Neuronal stem cell (in vitro differentiated cells): ENCODE measurements around the gene MLLT10.

Experiments
- DNase-seq: peaks from one replicate; pipeline ENCODE4 v3.0.0-alpha.2; 2013; ENCODE audit warnings: low spot score
- H2AFZ ChIP-seq: one replicate; pipeline ENCODE4 v1.6.1; 2013; ENCODE audit warnings: mild to moderate bottlenecking, low read length, inconsistent platforms
- H2AK5ac ChIP-seq: 2 replicates; pipeline ENCODE4 v1.6.1; 2013; ENCODE audit warnings: low read depth, mild to moderate bottlenecking, inconsistent platforms, low read length, moderate library complexity, mixed read lengths
- H2BK120ac ChIP-seq: 2 replicates; pipeline ENCODE4 v1.6.1; 2013; ENCODE audit warnings: low read depth, mild to moderate bottlenecking, inconsistent platforms, low read length, moderate library complexity, mixed read lengths
- H2BK12ac ChIP-seq: one replicate; pipeline ENCODE4 v1.6.1; 2013; ENCODE audit warnings: low read length, inconsistent platforms
- H2BK15ac ChIP-seq: 2 replicates; pipeline ENCODE4 v1.6.1; 2013; ENCODE audit warnings: mild to moderate bottlenecking, low read length, inconsistent platforms, mixed read lengths
- H2BK5ac ChIP-seq: one replicate; pipeline ENCODE4 v1.6.1; 2013; ENCODE audit warnings: inconsistent platforms, mild to moderate bottlenecking, low read length, moderate library complexity
- H3K14ac ChIP-seq: one replicate; pipeline ENCODE4 v1.6.1; 2013; ENCODE audit warnings: low read length, inconsistent platforms
- H3K18ac ChIP-seq: 2 replicates; pipeline ENCODE4 v1.6.1; 2013; ENCODE audit warnings: low read length, inconsistent platforms
- H3K23ac ChIP-seq: 2 replicates; pipeline ENCODE4 v1.6.1; 2013; ENCODE audit warnings: low read depth, mild to moderate bottlenecking, mixed read lengths, low read length, inconsistent platforms; ENCODE audit not compliant: poor library complexity
- H3K27ac ChIP-seq: replicated peaks from 3 replicates; pipeline ENCODE4 v1.5.1; 2013; ENCODE audit warnings: low read length, inconsistent platforms
- H3K27me3 ChIP-seq, 3 experiments: 2 replicates each; pipeline ENCODE4 v1.6.1; 2013; ENCODE audit warnings: low read length in 3 of 3, mild to moderate bottlenecking in 2 of 3, inconsistent platforms in 1 of 3, low read depth in 1 of 3, mixed read lengths in 1 of 3, moderate library complexity in 1 of 3; ENCODE audit not compliant: control insufficient read depth in 3 of 3, insufficient read depth in 3 of 3
- H3K36me3 ChIP-seq, 2 donors: replicated peaks in 1 of 2; 2 replicates each; pipeline ENCODE4 v1.6.1; 2013; ENCODE audit warnings: low read length in 2 of 2; ENCODE audit not compliant: control insufficient read depth in 2 of 2, insufficient read depth in 2 of 2
- H3K4ac ChIP-seq: 2 replicates; pipeline ENCODE4 v1.6.1; 2013; ENCODE audit warnings: inconsistent platforms, mild to moderate bottlenecking, low read length, moderate library complexity
- H3K4me1 ChIP-seq, 2 donors: 1 replicate in 1 of 2; 2 replicates in 1 of 2; pipeline ENCODE4 v1.6.1; 2013; ENCODE audit warnings: low read length in 2 of 2, low read depth in 1 of 2; ENCODE audit not compliant: control insufficient read depth in 2 of 2, insufficient read depth in 1 of 2
- H3K4me2 ChIP-seq: one replicate; pipeline ENCODE4 v1.6.1; 2013; ENCODE audit warnings: mild to moderate bottlenecking, low read length, inconsistent platforms; ENCODE audit not compliant: insufficient read depth, poor library complexity, severe bottlenecking
- H3K4me3 ChIP-seq, 2 donors: 2 replicates each; pipeline ENCODE4 v1.5.1; 2013; ENCODE audit warnings: low read length in 2 of 2, mild to moderate bottlenecking in 2 of 2, inconsistent platforms in 1 of 2, moderate library complexity in 1 of 2
- H3K79me1 ChIP-seq: one replicate; pipeline ENCODE4 v1.6.1; 2013; ENCODE audit warnings: low read depth, mild to moderate bottlenecking, inconsistent platforms, low read length, moderate library complexity
- H3K9ac ChIP-seq: one replicate; pipeline ENCODE4 v1.6.1; 2013; ENCODE audit warnings: mild to moderate bottlenecking, low read depth, low read length, inconsistent platforms; ENCODE audit not compliant: poor library complexity
- H3K9me3 ChIP-seq, 2 donors: replicated peaks in 1 of 2; 2 replicates each; pipeline versions ENCODE3 to v1.6.1; 2013; ENCODE audit warnings: low read length in 2 of 2, mild to moderate bottlenecking in 2 of 2, inconsistent platforms in 1 of 2, low read depth in 1 of 2, mixed read lengths in 1 of 2, moderate library complexity in 1 of 2; ENCODE audit not compliant: control insufficient read depth in 2 of 2, insufficient read depth in 1 of 2
- H4K8ac ChIP-seq: one replicate; pipeline ENCODE4 v1.6.1; 2013; ENCODE audit warnings: low read depth, mild to moderate bottlenecking, inconsistent platforms, low read length, moderate library complexity
- H4K91ac ChIP-seq: one replicate; pipeline ENCODE4 v1.6.1; 2013; ENCODE audit warnings: low read length, low read depth, mild to moderate bottlenecking, inconsistent platforms; ENCODE audit not compliant: poor library complexity
- WGBS, 2 donors: extraction: QIAGEN DNeasy Blood & Tissue Kit; methylation state at CpG; one replicate each; pipeline ENCODE4 v1.1.7; 2013; ENCODE audit warnings: missing lambda C conversion rate in 2 of 2, mixed read lengths in 1 of 2; ENCODE audit not compliant: insufficient read length in 2 of 2, insufficient replicate concordance in 1 of 2; ENCODE audit errors: extremely low coverage in 2 of 2; 5-methylcytosine and 5-hydroxymethylcytosine counted together

The MLLT10 gene

DNA sequence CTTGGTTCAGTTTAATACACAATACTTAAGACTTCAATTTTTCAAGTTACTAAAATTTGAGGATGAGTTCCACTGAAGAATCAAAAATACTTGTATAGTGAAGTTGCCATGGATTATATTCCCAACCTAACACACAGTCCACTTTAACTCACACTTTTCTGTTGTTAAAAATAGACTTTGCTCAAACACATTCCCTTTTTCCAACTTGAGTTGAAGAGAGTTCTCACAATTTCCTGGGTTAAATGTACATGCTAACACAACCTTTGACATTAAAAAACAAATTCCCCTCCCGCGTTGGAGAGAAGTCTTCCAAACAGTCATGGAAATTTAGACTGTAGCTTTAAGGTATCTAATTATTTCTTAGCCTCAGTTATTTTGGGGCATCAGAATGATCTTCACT is 35.7 kb upstream of the MLLT10 start:
- Histone ChIP-seq H3K4me3 (peak overlapping the region in 1 of 2 donors; percentile 97), H3K18ac (no peak overlapping the region), H2BK12ac (no peak overlapping the region), H3K14ac (no peak overlapping the region), H3K9ac (no peak overlapping the region), H3K4ac (no peak overlapping the region), H2BK15ac (no peak overlapping the region), H2BK5ac (no peak overlapping the region), H2AK5ac (no peak overlapping the region), H2BK120ac (no peak overlapping the region), H3K23ac (no peak overlapping the region), H4K91ac (no peak overlapping the region), H3K9me3 (no peaks in the 10 kb centered on the region), H4K8ac (no peak overlapping the region), H3K4me1 (peaks cover 30 to 42% of the 10 kb centered on the region in 2 donors), H3K36me3 (no peaks in the 10 kb centered on the region), H3K79me1 (peaks cover 9% of the 10 kb centered on the region), H2AFZ (no peak overlapping the region), H3K4me2 (no peak overlapping the region), H3K27ac (no peak overlapping the region), H3K27me3 (no peaks in the 10 kb centered on the region)
- no peak for DNase-seq
- WGBS, 2 donors: no CpG with 5 or more reads among the region's 2 CpGs

DNA sequence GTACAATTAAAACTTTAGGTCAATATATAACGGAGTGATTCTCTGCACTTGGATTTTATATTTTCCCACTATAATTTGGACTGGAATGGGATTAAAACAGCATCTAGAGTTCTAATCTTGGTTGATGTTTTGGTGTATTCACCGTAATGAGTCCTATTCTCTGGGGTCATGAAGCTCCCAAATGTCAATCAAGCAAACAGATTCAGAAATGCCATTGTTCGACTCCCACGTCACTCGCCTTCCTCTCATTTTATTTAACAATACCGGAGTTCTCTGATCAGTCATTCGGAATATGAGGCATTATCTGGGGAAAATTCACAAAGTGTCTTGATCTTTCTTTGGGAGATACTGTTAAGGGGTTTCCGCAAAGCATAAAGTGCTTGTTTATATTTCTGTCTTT is 35.0 kb upstream of the MLLT10 start:
- Histone ChIP-seq H2BK12ac (no peak overlapping the region), H3K9me3 (no peaks in the 10 kb centered on the region), H3K36me3 (no peaks in the 10 kb centered on the region), H3K4me1 (peaks cover 31 to 47% of the 10 kb centered on the region in 2 donors), H4K8ac (no peak overlapping the region), H3K27ac (no peak overlapping the region), H3K79me1 (peaks cover 9% of the 10 kb centered on the region), H3K18ac (no peak overlapping the region), H2BK15ac (no peak overlapping the region), H3K9ac (no peak overlapping the region), H2BK120ac (no peak overlapping the region), H2BK5ac (no peak overlapping the region), H3K4me2 (peak overlapping the region; percentile 80), H3K23ac (no peak overlapping the region), H2AK5ac (no peak overlapping the region), H3K4me3 (peak overlapping the region in 1 of 2 donors; percentile 97), H2AFZ (no peak overlapping the region), H3K4ac (no peak overlapping the region), H3K14ac (no peak overlapping the region), H4K91ac (no peak overlapping the region), H3K27me3 (no peaks in the 10 kb centered on the region)
- DNase-seq: no peak
- WGBS, 2 donors: no CpG with 5 or more reads among the region's 8 CpGs

DNA sequence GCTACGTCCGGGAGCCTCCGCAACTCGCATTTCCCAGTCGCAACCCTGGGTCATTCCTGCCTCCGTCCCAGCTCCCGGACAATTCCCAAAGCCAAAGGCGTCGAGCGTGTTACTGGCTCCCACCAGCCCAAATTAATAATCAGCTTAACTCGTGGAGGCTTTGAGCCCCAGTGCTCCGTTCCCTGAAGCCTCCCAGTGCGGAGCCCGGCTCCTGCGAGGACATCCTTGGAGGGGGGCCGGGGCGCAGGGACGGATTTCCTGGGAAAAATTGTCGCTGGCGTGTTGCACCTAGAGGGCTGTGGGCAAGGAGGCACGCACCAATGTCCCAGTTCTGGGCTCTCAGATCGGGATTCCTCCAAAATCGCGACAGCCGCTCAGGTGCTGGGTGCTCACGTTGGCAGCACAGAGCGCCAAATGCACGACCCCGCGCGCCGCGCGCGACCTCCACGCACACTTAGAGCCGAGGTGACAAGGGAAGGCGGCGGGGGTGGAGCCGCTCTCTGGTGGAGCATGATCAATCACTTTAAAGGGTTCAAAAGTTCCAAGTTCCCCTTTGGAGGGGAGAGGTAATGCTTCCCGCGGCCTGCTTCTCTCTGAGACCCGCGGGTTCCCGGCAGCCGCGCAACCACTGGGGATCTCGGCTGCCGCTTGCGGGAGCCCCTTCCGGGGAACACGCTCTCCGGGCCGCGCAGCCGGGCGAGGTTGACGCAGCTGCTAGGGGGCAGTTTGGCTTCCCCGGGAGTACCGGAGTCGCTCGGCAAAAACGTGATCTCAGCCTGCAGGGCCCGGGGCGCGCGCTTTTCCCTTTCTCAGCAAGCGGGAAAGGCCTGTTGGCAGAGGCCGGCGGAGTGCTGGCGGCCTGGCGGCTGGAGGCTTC is 34.1 kb upstream of the MLLT10 start:
- peak overlapping the region; percentile 76 for H2AK5ac ChIP-seq
- peaks cover 9% of the 10 kb centered on the region for H3K79me1 ChIP-seq
- no peak overlapping the region for H4K8ac ChIP-seq
- H2BK12ac ChIP-seq: peak overlapping the region; percentile 59
- H3K27me3 ChIP-seq: no peaks in the 10 kb centered on the region
- peak overlapping the region; percentile 66 to 74 for H3K4me3 ChIP-seq
- H2BK120ac ChIP-seq: peak overlapping the region; percentile 78
- H3K4ac ChIP-seq: peak overlapping the region; percentile 72
- no peak for DNase-seq
- no peaks in the 10 kb centered on the region for H3K9me3 ChIP-seq
- H3K18ac ChIP-seq: peak overlapping the region; percentile 91
- peak overlapping the region; percentile 80 for H3K4me2 ChIP-seq
- H3K23ac ChIP-seq: peak overlapping the region; percentile 32
- H2BK5ac ChIP-seq: peak overlapping the region; percentile 97
- H2BK15ac ChIP-seq: peak overlapping the region; percentile 65
- H3K27ac ChIP-seq: peak overlapping the region; percentile 78
- H3K4me1 ChIP-seq: peaks cover 30 to 47% of the 10 kb centered on the region in 2 donors
- no peak overlapping the region for H3K14ac ChIP-seq
- H4K91ac ChIP-seq: peak overlapping the region; percentile 26
- no CpG with 5 or more reads among the region's 72 CpGs for WGBS, 2 donors
- H2AFZ ChIP-seq: peak overlapping the region; percentile 66
- H3K9ac ChIP-seq: peak overlapping the region; percentile 78
- H3K36me3 ChIP-seq: no peaks in the 10 kb centered on the region

DNA sequence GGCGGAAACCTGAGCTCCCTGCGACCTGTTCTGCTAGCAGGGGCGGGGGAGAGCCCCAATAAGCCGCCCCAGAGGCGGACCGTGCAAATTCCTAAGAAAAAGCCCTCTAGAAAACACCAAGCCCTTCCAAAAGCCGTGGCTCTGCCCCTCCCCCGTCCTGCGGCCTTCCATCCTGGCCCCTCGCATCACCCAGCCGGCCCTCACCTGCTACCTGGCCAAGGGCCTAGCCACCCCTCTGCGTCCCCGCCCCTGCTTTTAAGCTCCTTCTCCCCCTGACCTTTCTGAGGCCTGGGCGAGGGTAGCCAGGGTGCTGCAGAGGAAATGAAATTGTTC is 33.5 kb upstream of the MLLT10 start:
- H2AFZ ChIP-seq: peak overlapping the region; percentile 66
- peak overlapping the region; percentile 78 for H3K9ac ChIP-seq
- no CpG with 5 or more reads among the region's 14 CpGs for WGBS, 2 donors
- H3K4me3 ChIP-seq: peak overlapping the region; percentile 66 to 74
- H3K18ac ChIP-seq: peak overlapping the region; percentile 91
- H3K14ac ChIP-seq: peak overlapping the region; percentile 77
- H3K4me2 ChIP-seq: peak overlapping the region; percentile 80
- peak overlapping the region; percentile 91 for H2BK12ac ChIP-seq
- no peak overlapping the region for H3K23ac ChIP-seq
- no peaks in the 10 kb centered on the region for H3K36me3 ChIP-seq
- H3K9me3 ChIP-seq: no peaks in the 10 kb centered on the region
- peaks cover 6% of the 10 kb centered on the region for H3K79me1 ChIP-seq
- H4K8ac ChIP-seq: no peak overlapping the region
- no peak overlapping the region for H4K91ac ChIP-seq
- H2BK120ac ChIP-seq: peak overlapping the region; percentile 78
- peak overlapping the region; percentile 56 for H3K4ac ChIP-seq
- peak overlapping the region; percentile 65 for H2BK15ac ChIP-seq
- H2AK5ac ChIP-seq: peak overlapping the region; percentile 51
- no peaks in the 10 kb centered on the region for H3K27me3 ChIP-seq
- H2BK5ac ChIP-seq: peak overlapping the region; percentile 97
- H3K27ac ChIP-seq: peak overlapping the region; percentile 78
- peaks cover 30 to 53% of the 10 kb centered on the region in 2 donors for H3K4me1 ChIP-seq
- no peak for DNase-seq
